Daoy (cell line): ENCODE data around the gene PRKG1. TPM values are rescaled to one million over a fixed set of nuclear protein-coding genes. Genes with fewer than 3 reads are reported as not detected.
"Not testable (repeated sequence)": the region's sequence is repeated elsewhere in the genome, so short reads cannot be mapped to it uniquely, and the experiment has no call there.

Experiments
- DNase-seq: peaks from one replicate; pipeline ENCODE4 v3.0.0-alpha.2; 2015; ENCODE audit warnings: low read depth
- total RNA-seq: library from RNA; depleted of rRNA; stranded (reverse); fragments of >200 nt; shearing (Covaris generic); gene quantifications from 2 replicates; pipeline ENCODE4 v1.2.3, GENCODE V29; 2014

Gene PRKG1
- total RNA-seq, 1 experiment from 2014 or later = 1.5 TPM

DNA sequence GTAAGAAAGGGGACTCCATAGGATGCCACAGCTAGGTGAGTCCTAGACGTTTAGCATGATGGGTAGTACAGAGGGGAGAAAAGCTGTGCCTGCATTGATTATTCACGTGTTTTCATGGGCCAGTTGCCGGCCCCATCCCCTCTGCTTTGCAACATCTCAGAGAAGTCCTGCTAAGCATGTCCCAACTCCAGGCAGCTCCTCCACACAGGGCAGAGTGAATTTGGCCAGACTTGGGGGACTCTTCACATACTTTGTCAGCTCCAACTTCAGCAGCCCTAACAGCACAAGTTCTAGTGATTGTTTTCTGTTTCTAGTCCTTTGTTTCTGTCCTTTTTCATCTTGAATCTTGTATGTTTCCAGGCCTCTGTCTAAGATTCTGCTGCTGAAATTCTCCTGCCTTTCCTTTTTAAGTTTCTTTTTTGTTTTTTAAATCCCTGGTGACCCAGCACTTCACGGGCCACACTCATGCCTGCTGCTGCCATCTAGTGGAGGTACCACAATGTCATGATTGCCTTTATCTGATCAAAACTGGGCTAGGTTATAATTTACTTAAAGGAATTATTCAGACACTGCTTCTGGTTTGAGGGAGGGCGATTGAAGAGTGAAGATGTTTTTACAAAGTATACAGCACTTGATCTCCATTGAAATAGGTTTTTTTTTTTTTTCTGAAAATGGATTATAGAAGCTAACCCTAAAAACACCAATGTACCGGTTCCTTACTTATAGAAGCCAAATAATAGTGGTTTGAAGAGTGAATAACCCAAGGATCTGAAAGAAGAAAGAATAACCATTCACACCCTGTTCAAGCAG, 348.2 kb downstream of the PRKG1 start:
- peak; percentile 43 for DNase-seq

DNA sequence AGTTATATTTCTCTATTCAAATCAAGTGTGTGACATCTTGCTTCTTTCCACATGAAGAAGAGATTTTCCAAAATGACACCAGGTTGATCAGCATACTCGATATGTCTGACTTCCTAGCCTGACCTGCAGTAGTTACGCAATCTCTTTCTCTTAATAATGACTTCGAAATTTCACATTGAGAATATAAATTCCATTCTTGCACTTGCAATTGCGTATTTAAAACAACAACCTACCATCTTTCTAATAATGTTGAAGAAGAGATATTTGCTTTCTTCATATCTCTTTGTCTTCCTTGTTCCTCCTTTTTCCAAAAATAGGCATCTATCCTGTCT, 348.8 kb downstream of the PRKG1 start:
- no peak for DNase-seq

DNA sequence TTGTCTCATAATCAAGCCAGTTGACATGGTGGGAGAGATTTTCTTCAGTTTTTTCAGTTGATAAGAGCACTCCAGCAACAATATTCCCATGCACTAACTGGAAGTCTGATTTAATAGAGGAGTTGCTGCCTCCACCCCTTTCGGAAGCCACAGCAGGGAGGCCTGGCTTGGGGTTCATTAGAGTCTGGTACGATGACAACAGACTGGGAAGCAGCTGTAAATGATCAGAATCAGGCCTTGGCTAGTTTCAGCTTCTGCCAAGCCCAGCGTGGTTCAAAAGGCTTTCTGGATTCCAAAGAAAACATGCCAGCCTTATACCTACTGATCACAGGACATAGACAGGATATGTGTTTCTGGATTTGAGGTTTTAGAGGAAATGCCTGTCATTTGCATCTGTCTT, 351.1 kb downstream of the PRKG1 start:
- DNase-seq = peak; percentile 6

DNA sequence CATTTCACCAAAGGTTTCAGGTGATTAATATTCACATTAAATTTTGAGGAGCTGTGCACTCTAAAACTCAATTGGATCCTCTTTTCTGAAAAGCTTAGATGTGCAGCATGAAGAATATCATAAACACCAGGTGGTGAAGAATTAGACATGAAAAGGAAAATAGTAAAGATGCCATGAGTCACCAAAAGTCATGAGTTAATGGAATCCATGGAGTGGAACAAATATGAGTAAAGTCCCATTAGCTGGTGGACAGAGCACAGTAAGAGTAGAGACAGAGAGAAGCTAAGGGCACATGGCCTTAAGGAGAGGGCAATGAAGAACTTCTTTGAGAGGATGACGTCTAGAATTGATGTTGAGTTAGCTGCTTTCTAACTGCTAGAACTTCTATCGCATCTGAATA, 353.5 kb downstream of the PRKG1 start:
- DNase-seq = no peak

DNA sequence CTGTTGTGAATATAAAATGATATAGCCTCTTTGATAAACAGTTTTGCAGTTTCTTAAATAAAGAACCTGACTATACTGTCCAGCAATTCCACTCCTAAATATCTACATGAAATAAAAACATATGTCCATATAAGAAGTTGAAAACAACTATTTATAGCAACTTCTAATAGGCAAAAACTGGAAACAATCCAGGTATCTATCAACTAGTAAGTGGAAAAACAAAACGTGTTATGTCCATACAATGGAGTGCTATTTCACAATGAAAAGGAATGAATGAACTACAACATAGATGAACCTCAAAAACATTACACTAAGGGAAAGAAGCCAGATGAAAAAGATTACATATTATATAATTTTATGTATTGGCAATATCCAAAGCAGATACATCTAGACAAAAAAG, 356.2 kb downstream of the PRKG1 start:
- DNase-seq = no peak

DNA sequence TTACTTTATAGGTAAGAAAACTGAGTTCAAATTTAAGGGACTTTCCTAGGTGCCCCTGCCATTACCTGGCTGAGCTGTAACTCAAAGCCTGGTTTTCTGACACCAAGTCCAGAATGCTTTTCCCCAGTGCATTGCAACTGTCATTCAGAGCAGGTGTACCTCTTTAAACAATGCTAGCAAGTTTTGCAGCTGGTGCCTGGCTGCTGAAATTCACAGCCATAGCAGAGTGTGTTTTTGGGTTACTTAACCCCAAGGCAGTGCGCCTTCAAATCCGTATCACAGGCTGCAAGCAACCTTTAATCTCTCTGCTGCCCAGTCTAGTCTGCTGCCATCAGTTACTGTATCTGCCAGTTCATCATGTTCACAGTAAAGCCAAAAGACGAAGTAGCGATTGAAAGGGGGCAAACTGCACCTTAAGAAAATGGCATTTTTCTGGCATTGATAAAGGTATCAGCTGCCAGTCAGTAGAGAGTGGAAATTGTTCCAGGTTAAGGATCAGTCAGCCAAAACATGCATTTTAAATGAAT, 359.7 kb downstream of the PRKG1 start:
- DNase-seq = no peak

DNA sequence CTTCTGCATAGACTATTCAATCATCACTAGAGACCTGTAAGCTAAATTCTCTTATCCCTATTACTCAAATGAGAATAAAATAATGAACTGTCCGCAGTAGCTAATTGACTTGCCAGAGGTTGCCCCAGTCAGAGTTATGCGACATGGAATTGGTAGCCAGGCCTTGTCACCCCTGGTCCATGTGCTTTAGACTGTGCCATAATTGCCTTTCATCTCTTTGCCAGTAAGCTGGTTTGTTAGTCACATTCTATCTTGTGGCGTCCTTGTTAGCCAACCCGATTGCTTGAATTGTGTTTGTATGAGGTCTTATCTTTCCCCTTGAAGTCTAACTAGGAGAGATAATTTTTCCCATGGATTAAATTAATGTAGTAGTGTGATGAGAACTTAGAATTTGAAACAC, 362.5 kb downstream of the PRKG1 start:
- DNase-seq = no peak

DNA sequence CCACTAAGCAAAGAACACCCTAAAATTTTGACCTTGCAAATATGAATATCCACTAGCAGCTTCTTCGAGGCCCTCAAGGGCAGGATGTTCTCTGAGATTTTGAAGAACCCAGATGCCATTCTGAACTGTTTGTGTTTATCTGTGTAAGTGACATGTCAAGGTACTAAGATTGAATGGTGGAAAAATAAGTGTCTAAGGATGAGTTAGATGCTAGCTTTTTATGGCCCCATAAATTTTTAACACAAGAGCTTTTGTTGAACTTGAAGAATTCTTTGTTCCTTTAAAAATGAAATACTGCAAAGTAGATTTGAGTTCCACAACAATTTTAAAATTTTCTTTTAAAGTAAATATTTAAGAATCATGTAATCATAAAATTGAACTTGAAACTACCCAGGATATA, 365.4 kb downstream of the PRKG1 start:
- no peak for DNase-seq

DNA sequence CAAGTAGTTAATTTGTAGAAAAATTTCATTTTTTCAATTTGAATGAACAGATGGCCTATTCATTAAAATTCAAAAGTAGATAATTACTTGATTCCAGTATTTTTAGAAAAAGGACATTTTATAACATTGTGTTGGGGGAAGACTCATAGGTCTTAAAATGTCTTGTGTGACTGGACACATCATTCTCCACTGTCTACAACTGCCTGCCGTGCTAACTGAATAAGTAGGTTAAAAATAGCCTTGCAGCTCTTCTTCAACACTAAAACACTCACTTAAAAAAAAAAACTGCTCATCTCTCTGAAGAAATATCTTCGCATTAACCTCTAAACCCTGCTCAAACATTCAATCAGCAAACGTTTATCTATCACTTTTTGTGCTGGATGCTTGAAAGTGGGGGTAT, 371.3 kb downstream of the PRKG1 start:
- DNase-seq = no peak

DNA sequence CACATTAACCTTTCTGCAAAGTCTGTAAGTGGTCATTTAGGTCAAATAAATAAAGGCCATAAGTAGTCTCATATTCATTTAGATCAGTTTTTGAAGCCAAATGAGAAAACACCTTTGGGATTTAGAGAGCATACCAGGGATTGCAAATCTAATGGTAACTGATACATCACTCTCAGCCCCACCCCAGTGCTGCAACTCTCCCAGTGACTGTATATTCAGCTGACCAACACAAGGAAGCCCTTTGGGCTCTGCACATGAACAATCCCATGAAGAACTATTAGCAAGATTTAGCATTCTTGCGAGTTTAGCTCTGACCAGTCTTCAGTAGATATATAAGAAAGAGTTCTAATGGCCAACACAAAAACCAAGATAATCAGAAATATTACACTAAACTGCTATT, 372.8 kb downstream of the PRKG1 start:
- DNase-seq = no peak

DNA sequence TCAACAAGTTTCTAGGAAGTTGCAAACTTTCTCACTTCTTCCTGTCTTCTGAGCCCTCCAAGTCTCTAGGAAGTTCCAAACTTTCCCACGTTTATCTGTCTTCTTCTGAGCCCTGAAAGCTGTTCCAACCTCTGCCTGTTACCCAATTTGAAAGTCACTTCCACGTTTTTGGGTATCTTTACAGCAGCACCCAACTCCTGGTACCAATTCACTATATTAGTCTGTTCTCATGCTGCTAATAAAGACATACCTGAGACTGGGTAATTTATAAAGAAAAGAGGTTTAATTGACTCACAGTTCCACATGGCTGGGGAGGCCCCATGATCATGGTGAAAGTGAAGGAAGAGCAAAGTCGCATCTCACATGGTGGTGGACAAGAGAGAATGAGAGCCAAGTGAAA, 381.5 kb downstream of the PRKG1 start:
- not testable (repeated sequence) for DNase-seq

DNA sequence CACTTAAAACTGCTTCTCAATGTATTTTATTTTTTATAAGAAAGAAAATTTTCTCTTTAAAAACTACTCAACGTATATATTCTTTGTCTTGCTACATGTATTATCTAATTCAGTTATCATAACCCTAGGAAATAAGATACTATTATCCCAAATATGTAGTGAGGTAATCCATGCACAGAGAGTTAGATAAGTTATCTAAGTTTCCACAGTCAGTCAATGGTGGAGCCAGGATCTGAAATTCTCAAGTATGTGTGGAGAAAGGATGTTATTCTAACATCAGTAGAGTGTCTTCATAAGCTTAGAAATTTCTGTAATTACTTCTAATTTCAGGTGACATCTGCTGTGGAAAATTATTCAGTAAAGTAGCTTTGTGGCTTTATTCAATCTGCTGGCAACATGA, 385.2 kb downstream of the PRKG1 start:
- DNase-seq = no peak

DNA sequence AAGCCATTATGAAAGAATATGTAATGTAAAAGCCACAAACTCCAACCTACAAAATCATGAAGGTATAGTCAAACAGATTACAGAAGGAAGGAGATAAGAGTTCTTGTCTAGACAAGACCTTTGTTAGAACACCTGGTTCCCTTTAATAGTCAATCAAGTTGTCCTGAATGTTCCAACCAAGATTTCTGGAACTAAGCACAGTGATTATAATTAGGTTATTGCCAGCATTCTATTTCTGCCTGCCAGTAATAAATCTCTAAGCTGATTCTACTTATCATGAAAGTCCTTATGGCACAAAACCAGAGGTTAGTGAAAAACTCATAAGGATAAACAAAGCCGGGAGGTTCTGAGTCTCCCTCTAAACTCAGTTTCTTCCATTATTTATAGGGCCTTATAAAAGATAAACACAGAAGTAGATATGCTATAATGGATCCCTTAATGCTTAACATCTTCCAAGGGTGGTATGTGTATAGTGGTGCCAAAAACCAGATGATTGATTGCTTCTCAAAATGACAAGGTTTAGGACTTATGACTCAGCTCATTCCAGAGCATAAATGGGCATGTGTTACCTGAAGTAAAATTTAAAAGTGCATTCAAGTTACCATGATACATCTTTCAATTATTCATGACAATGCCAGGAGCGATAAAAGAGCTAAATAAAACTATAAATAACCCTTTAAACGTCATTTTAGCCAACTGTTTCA, 387.9 kb downstream of the PRKG1 start:
- no peak for DNase-seq

DNA sequence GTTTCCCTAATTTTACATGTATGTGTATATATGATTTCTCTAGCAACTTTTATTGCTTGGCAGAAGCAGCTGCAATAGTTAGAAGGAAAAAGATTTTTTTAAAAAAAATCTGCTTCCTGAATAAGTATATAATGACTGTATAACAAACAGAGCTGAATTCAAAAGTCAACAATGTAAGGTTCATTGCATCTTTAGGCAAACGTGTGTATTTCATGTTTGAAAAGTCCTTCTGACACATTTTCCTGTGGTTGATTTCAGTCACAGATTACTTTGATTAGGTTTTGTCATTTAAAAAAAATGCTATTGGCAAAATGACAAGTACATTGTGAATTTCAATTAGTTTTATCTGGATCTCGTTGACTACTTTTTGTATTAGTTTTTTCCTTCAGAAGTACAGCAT, 394.1 kb downstream of the PRKG1 start:
- DNase-seq = no peak

DNA sequence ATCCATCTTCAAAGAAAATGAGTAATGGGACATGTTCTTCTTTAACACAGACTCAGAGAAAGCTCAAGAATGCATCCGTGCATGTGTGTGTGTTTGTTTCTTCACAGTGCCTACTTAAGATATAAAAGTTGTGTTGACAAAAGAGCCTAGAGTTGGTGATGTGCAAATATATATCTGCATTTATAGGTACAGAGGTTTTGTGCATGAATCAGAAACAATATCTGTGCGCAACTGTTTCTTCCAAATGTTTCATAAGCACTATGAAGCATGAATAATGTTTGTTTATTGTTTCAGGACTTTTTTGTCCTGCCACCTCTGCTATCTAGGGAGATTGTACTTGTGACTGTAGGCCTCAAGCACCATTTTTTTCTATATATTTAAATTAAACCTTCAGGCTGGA, 395.4 kb downstream of the PRKG1 start:
- no peak for DNase-seq

DNA sequence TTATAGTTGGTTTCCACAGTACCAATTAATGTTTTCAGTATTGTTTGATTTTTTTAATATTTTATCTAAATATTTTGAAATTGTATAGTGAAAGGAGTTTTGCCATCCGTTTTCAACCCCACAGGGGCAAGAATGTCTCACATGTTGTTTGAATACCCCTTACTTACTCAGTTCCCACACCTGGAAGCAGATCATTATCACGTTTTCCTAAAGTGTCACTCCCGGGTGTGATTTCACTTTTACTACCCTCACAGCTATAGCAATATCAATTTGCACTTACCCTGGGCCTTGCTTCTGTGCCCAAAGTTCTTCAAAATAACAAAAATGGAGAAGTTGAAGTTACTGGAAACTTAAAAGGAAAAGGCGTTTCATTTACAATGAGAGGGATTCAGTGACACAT, 397.0 kb downstream of the PRKG1 start:
- no peak for DNase-seq

DNA sequence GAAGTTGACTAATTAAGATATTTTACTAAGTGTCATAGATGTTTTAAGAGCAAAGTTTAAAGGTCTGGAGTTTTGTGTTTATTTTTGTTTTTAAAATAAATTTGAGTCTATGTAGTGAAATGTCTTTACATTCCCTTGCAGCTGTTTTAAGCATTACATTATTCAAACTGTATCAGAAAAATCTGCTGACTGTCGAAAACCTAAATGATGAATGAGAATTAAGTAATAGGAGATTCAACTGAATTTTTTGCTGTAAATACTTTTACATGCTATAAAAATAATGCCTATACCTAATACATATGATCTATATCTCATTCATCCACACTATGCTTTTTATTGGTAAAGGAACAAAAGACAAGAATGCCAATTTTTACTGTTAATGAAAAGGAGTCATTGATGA, 397.9 kb downstream of the PRKG1 start:
- no peak for DNase-seq

DNA sequence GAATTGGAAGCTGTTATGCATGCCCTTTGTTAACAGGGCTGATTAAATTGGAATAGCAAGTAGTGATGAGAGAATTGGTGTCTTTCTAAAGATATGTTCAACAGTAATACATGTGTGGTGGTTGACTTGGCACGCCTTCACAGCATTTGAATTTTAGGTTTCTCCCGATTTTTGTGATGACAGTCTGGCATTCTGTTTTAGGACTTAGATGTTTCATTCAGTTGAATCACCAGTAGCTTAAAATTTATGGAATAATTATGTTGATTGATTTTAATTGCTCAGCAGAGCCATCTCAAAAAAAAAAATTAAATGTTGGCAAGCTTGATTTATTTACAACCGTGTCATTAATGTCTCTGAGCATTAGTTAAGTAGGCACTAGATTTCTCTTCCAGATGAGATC, 405.4 kb downstream of the PRKG1 start:
- DNase-seq = no peak

DNA sequence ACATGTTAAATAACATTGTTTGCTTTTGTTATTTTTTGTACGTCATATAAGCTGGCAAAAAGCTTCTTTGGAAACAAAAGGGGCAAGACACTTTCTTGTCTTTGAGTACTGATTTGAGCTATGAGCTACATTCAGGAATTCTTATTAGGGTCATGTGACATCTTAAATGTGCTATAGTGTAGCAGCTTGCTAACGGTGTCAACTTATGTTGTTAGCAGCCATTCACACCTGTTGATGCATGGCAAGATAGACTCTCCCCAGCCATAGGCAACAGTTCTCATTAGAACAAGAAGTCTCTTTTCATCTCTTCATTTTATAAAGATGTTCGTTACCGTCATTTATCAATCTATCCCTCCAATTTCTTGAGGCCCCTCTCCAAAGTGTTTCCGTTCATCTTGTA, 411.4 kb downstream of the PRKG1 start:
- DNase-seq = no peak

DNA sequence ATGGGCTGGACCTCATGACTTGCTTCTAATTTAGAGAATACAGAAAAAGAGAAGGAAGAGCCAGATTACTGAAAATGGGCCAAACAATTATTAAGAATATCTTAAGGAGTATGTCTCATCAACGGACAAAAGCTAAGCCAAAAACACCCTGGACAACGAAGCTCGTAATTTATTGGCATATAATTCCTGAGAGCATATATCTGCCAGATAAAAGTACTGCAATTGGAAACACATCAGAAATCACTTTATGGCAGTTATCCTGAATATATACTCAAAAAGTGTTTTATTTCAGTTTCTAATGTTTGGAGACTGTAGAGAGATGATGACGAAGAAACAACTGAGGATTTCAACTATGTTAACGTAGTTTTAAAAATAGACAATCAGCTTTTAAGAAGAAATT, 413.3 kb downstream of the PRKG1 start:
- DNase-seq = no peak

DNA sequence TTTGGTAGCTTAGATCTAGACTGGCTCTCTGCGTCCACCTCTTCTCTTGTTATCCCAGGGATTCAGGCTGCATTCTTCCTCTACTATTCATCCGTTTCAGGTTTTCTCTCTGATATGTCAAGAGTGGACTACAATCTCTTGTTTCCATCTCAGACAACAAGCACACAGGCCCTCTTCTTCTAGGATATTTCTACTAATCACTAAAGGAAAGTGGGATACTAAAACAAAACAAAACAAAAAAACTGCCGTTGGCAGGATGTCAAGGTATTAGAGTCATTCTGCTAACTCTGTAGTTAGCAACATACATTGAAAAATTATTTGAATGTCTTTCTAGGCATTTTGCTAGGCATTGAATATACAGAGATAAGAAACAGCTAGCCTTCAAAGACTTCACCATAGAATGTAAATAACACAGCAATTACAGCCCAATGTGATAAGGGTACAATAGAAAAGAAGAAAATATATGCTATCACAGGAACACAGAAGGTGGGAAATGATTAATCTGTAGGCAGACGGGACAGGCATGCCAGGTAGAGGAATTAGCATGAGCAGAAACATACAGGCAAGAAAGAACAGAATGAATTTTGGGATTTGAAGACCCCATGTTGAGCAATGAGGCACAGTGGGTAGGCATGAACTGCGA, 414.6 kb downstream of the PRKG1 start:
- DNase-seq = no peak

DNA sequence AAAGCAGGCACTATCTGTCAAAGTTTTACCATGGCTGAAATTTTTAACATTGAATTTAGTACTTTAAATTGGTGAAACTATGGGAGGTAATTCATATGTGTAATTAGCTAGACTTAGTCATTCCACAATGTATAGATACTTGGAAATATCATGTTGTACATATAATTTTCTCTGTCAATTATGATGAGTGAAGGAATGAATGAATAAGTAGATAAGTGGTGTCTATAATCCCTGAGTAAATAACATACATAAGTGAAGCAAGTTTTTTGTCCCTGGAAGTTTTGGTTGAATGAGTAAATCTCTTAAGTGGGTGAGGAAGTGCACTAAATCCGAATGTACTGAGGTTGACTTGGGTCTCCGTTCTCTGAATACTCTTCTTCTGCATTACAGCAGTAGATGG, 424.1 kb downstream of the PRKG1 start:
- no peak for DNase-seq

DNA sequence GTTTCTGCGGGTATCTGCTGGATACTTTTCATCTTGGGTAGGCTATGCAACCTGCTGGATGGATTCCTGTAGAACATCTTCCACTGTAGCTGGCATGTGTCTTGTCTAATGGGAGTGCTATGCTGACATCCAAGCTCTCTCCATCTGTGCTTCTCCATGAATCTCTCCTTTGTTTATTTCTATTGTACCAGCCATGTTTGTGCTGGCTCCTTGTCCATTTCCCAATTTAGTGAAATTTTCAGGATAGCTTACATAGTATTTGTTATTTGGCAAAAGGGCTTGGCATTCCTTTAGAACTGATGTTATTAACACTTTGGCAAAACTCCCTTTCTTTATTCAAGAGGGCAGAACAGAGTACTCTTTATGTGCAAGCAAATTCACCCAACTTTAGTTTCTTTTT, 427.1 kb downstream of the PRKG1 start:
- DNase-seq = no peak
